Gastroesophageal sphincter (tissue), 3 donors: Measurements from ENCODE around the gene GRID2.

ENCODE experiments used
- CTCF ChIP-seq, 4 experiments: fragments of 200-600 bp in 2 of 4; fragments of 450-650 bp in 2 of 4; sonication (generic) in 1 of 4; IDR thresholded peaks; one replicate each; pipeline ENCODE4 v1.5.1; 2017 to 2019; ENCODE audit warnings: antibody characterized with exemption in 4 of 4, mild to moderate bottlenecking in 2 of 4, moderate library complexity in 2 of 4
- POLR2A ChIP-seq, 2 donors: fragments of 450-650 bp; IDR thresholded peaks; one replicate each; pipeline ENCODE4 v1.6.1; 2017; ENCODE audit warnings: antibody characterized with exemption in 2 of 2, mild to moderate bottlenecking in 2 of 2, moderate library complexity in 1 of 2
- POLR2AphosphoS5 ChIP-seq: sonication (generic); formaldehyde crosslinking; IDR thresholded peaks from one replicate; pipeline ENCODE4 v1.6.1; 2017; ENCODE audit warnings: antibody characterized with exemption

GRCh38 chr4:92952426-92952825, 648.7 kb downstream of the GRID2 start:
- TF ChIP-seq CTCF (IDR thresholded peaks at IDR 0.05), result no peak
- TF ChIP-seq POLR2AphosphoS5, result no peak
- TF ChIP-seq POLR2A (IDR thresholded peaks at IDR 0.05), result no peak
